C4-2B (cell line): ENCODE results near the gene RIMS1.

Source experiments
- ZFX ChIP-seq: fragments of 450-650 bp; IDR thresholded peaks from 2 replicates; pipeline ENCODE4 v1.6.1; 2017
- TF ChIP-seq, protein P1 (sequence below): fragments of 450-650 bp; conservative IDR thresholded peaks from 2 replicates; pipeline ENCODE4 v1.5.1; 2017; ENCODE audit warnings: mild to moderate bottlenecking

DNA sequence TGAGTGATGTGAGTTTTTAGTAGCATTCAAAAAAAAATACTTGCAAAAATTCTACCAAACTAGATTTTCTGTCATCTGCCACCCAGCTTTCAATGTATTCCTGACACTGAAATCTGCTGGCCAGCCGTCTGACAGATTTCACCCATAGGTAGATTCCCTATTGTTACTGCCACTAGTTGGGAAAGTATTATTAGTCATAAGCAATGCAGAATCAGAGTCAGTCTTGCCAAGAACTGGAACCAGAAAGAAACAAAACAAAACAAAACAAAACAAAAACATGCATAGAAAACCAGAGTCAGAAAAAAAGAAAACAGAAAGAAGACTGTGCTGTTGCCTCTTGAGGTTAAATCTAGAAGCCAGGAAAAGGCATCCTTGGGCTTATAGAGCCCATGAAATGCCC is 442.4 kb downstream of the RIMS1 start:
- TF ChIP-seq, protein P1, sequence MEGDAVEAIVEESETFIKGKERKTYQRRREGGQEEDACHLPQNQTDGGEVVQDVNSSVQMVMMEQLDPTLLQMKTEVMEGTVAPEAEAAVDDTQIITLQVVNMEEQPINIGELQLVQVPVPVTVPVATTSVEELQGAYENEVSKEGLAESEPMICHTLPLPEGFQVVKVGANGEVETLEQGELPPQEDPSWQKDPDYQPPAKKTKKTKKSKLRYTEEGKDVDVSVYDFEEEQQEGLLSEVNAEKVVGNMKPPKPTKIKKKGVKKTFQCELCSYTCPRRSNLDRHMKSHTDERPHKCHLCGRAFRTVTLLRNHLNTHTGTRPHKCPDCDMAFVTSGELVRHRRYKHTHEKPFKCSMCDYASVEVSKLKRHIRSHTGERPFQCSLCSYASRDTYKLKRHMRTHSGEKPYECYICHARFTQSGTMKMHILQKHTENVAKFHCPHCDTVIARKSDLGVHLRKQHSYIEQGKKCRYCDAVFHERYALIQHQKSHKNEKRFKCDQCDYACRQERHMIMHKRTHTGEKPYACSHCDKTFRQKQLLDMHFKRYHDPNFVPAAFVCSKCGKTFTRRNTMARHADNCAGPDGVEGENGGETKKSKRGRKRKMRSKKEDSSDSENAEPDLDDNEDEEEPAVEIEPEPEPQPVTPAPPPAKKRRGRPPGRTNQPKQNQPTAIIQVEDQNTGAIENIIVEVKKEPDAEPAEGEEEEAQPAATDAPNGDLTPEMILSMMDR: no peak
- TF ChIP-seq ZFX: no peak
